ENCODE measurements around the gene FNBP1.
"Not testable (repeated sequence)": the region's sequence is repeated elsewhere in the genome, so short reads cannot be mapped to it uniquely, and the experiment has no call there.

Gene FNBP1

DNA sequence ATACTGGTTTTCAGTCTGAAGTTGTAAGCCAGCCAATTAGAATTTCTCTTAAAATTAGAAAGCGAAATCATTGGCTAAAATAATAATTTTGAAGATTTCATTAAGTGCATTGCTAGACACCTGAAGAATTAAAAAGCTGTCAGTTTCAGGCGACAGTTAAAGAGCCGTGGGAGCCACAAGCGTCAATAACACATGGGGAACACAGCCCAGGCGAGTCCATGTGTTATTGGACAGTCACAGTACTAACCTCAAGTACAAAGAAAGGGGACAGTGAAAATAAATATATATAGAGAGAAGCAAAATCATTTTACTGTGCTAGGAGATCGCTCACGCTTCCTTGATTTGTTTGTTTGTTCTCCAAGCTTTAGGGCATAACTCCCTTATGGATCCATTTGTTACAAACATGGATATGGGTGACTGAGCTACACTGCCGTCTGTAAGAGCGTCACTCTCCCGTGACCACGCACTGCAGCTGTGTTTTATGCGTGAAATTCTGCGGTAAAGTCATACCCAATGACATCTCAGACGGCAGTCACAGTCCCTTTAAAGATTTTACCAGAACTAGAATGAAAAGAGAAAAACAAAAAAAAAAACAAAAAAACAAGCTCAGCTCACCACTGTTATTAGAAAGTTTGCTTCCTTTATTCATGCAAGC lies 124.6 kb downstream of the FNBP1 start:
- no peak for DNase-seq (ENCODE audit: low read depth)

DNA sequence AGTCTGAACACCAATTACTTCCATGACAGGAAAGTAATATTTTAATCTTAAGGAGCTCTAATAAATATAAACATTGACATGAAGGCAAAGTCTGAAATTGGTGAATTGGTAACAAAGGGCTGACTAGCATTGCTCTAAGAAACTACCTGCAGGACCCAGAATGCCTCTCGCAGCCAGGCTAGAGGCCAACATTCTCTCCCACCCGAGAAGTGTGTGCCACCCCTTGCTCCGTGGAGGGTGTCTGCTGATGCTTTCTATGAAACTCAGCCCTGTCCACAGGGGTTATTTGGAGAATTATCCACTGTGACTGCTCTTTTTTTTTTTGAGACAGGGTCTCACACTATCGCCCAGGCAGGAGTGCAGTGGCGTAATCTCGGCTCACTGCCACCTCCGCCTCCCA lies 126.3 kb downstream of the FNBP1 start:
- no peak for DNase-seq (ENCODE audit: low read depth)

DNA sequence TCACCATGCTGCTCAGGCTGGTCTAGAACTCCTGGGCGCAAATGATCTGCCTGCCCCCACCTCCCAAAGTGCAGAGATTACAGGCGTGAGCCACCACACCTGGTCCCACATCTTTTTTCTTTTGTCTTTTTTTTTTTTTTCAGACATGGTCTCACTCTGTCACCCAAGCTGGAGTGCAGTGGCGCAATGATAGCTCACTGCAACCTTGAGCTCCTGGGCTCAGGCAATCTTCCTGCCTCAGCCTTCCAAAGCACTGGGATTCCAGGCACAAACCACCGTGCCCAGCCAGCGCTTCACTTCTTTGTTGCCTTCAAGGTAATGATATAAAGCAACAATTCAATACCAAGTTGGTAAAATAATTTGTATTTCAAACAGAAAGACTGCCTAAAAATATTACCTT lies 128.9 kb downstream of the FNBP1 start:
- DNase-seq (ENCODE audit: low read depth) = no peak

DNA sequence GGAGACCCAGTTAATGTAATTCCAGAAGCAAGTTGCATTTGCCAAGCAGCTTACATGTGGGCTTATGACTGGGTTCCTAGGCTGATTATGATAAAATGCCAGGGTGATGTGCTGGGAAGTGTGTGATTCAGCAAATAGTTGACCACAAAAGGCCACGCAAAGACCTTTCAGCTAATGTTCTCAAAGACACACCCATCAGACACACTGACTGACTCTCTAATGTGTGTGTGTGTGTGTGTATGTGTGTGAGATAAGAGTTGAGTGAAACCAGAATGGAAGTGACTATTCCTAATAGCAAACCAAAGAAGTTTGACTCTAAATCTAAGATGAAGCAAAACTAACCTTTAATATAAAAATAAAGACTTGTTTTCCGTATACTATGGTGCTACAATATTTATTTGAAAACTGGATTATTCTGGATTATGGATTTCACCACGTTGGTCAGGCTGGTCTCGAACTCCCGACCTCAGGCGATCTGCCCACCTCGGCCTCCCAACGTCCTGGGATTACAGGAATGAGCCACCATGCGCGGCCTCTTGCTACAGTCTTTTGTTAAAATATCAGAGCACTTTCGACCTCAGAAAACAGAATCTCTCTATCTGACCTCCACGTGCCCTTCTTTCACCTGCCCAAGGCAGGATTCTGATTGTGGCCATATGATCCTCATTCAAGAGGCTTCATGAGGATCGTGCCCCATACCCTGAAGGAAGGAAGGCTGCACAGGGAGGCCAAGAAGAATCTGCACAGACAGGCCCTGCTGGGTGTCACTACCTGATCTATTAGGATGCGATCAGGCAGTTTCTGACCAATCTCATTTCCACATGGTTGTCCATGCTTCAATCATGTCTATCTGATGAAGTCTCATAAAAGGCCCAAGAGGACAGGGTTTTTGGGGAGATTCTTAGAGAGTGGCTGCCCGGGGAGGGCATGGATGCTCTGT lies 132.1 kb downstream of the FNBP1 start:
- DNase-seq (ENCODE audit: low read depth) = peak; percentile 98

DNA sequence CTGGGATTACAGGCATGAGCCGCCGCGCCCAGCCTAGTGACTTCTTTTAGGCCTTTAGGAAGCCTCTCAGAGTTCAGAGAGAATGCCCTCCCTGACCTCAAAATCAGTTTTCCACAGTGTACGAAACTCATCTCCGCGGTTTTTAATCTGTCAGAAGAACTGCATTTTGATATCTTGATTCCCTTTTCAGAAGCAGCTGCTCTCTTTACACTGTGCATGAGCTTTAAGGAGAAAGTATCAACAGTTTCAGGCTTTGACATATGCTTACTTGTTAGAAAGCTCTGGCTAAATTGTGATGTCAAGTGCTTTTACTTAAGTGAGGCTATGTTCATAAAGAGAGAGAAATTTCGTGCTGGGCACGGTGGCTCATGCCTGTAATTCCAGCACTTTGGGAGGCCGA lies 133.1 kb downstream of the FNBP1 start:
- no peak for DNase-seq (ENCODE audit: low read depth)

DNA sequence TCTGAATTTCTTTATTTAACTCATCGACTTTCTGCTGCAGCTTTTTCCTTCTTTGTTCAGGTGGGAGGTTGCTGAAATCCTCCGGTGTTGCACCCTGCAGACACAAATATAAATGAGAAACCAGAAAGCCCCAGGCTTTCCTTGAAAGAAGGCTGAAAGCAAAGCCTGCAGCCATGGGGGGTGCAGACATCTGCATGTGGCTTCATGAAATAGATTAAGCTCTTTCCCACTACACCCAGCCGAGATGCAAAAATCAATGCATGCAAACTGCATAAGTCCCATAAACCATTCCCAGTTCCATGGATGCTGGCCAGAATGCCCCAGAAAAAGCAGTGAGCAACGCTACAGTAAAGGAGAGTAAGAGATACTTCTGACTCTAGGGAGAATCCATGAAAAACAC lies 134.1 kb downstream of the FNBP1 start:
- no peak for DNase-seq (ENCODE audit: low read depth)

DNA sequence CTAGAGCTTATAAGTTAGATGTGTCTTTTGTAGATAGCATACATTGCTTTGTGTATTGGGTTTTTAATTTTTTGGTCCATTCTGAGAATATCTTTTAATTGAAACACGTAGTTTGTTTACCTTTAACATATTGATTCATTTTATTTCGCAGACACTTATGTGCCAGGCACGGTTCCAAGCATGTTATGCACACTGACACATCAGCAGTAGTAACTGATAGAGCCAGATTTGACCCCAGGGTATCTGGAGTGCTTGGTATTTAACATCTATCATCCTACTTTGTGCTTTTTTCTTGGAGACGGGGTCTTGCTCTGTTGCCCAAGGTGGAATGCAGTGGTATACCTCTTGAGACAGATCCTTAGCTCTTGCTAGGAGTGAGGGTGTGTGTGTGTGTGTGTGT lies 135.8 kb downstream of the FNBP1 start:
- DNase-seq (ENCODE audit: low read depth) = no peak

DNA sequence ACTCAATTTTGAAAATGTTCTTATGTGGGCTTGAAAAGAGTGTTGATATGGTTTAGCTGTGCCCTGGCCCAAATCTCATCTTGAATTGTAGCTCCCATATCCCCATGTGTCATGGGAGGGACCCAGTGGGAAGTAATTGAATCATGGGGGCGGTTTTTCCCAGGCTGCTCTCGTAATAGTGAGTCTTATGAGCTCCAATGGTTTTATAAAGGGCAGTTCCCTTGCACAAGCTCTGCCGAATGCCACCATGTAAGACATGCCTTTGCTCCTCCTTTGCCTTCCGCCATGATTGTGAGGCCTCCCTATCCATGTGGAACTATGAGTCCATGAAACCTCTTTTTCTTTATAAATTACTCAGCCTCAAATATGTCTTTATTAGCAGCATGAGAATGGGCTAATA lies 136.7 kb downstream of the FNBP1 start:
- no peak for DNase-seq (ENCODE audit: low read depth)

DNA sequence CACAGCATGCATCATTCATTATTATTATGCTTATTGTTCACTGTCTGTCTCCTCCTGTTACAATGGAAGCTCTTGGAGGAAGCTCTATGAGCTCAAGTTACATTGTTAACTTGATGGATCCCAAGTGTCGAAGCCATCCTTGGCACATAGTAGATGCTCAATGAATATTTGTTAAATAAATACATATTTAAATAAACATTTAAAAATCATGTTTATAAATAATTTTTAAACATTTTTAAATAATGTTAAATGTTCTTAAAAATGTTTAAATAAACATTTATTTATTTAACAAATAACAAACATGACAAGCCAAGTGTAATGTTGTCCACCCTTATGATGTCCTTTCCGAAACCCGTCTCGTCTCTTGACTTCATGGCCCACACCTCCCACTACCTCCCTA lies 138.3 kb downstream of the FNBP1 start:
- no peak for DNase-seq (ENCODE audit: low read depth)

DNA sequence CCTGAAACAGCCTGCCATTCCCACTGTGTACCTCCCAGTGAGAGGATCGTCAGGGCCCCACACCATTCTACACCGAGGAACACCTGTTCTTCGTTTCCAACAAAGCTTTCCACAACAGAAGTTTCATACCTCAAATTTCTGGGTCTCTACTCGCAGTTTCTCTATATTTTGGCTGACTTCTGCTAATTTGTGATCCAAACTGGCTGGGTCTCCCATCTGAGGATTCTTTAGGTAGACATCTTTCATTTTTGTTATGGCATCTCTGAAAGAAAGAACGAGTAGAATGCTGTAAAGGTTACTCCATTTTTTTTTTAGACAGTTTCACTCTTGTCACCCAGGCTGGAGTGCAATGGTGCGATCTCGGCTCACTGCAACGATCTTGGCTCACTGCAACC lies 140.3 kb downstream of the FNBP1 start:
- DNase-seq (ENCODE audit: low read depth) = no peak

DNA sequence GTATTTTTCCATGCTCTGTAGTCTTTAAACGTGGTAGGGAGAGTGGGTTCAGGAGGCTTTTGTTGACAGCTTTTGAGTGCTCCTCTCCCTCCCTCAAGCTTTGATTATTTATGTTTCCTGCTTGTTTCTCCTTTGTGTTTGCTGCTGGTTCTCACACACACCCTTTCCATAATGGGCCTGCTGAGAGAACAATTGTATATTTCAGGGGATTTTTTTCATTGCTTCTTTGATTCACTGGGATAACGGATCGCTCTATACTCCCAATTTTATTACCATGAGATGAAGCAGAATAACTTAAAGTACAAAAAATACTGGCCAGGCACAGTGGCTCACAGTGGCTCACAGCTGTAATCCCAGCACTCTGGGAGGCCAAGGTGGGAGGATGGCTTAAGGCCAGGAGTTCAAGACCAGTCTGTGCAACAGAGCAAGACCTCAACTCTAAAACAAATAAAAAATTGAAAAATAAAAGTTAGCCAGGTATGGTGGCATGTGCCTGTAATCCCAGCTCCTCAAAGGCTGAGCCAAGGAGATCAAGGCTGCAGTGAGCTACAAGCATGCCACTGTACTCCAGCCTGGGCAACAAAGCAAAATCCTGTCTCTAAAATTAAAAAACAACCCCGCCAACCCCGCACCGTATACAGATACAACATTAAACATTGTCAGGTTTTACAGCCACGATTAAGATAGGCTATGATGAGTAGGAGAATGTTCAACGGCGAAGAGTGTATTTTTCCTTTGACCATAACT lies 140.8 kb downstream of the FNBP1 start:
- DNase-seq (ENCODE audit: low read depth) = no peak

DNA sequence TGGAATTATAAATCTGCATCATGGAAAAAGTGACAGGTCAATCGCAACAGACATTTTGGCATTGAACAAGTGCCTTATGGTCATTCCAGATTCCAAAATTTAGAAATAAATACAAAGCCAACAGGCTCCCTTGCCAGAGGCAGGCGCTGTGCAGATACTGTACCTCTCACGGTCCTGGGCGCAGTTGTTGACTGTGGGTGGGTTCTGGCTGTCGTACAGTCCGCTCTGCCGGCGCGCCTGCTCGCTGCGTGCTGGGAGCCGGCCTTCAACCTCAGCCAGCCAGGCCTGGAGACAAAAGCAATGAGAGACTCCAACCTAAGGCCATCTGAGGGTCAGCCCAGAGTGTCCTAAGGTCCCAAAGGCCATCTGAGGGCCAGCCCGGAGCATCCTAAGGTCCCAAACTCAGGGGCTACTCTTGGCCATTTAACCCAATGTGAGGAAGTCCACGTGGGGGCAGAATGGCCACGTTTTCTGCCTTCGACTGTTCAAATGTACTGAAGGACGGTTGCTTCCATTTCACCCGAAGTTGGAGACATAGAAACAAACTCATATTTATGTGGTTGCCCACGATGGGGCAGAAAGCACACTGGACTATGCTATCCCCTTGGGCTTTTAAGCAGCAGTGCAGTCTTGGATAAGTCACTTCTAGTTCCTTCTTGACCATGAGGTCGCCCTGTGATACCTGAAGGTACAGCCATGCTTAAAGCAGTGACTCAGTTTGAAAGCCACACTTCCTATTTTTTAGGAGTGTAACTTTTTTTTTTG lies 142.5 kb downstream of the FNBP1 start:
- no peak for DNase-seq (ENCODE audit: low read depth)

DNA sequence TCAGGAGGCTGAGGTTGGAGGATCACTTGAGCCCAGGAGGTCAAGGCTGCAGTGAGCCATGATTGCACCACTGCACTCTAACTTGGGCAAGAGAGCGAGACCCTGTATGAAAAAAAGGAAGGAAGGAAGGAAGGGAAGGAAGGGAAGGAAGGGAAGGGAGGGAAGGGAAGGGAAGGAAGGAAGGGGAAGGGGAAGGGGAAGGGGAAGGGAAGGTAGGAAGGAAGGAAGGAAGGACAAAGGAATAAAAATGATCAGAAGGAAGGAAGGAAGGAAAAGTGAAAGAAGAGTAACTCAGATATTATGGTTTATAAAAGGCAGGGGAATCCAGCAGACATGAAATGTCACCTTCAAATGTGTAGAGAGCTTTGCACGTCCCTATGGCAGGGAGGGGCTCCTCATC lies 143.4 kb downstream of the FNBP1 start:
- DNase-seq (ENCODE audit: low read depth) = no peak

DNA sequence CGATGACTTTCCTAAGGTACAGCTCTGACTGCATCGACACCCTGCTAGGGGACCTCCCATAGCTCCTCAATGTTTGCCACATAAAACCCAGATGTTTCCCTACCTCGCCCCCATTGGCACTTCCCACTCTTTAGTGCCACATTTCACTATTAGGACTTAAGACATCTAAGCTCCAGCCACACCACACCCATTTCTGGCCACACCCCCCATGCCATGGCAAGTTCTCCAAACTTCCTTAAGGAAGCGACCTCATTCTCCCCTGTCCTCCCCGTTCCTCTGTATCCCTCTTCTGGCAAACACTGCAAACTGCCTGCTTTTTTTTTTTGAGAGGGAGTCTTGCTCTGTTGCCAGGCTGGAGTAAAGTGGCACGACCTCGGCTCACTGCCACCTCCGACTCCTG lies 144.8 kb downstream of the FNBP1 start:
- no peak for DNase-seq (ENCODE audit: low read depth)

DNA sequence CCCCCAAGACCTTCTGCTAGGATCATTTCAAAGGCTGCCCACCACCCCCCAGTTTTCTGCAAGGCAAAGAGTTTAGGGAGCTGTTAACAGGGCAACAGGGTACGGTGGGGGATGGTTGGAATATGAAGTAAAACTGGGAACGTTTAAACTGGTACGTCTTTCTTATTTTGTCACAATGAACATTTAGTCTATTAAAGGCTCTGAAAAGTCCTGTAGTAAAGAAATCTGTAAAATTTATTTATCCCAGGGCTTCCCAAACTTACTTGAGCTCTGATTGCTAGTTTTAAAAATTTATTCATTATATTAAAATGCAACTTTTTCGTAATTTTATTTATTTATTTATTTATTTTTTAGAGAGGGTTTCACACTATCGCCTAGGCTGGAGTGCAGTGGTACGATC lies 145.7 kb downstream of the FNBP1 start:
- no peak for DNase-seq (ENCODE audit: low read depth)

DNA sequence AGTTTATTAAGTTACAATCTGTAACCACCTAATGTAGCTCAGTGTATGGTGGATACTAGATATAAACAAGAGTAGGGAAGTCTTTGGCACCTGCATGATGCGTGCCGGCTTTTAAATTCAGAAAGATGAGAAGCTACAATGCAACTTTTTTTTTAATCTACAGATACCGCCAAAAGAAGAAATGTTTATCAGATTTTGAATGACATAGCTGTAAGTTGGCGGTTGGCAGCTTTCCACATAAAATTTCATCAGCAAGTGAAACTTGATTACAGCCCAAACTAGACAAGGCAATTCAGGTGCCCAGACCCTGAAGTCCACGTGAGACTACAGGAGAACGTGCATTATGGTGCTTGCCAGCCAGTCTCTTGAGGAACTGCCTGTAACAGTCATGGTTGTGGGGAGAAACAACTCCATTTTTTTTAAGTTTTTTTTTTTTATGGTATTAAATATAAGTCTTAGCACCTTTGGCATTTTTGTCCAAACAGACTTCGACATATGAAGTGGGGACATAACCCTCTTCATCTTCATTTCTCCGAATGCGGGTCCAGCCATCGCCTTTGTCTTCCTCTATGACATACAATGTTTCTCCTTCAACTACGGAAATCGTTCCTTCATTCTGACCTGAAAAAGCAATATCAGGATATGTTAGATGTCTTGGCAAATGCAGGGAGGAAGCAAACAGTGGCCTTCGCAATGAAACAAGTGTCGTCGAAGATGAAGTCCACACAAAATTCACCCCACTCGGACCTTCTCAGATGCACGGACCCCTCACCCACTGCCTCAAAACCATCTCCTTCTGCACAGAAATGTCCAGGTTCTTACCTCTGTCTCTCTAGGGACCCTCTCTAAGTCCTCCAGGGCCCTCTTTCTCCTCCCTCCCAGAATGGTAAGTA lies 147.4 kb downstream of the FNBP1 start:
- DNase-seq (ENCODE audit: low read depth) = no peak

DNA sequence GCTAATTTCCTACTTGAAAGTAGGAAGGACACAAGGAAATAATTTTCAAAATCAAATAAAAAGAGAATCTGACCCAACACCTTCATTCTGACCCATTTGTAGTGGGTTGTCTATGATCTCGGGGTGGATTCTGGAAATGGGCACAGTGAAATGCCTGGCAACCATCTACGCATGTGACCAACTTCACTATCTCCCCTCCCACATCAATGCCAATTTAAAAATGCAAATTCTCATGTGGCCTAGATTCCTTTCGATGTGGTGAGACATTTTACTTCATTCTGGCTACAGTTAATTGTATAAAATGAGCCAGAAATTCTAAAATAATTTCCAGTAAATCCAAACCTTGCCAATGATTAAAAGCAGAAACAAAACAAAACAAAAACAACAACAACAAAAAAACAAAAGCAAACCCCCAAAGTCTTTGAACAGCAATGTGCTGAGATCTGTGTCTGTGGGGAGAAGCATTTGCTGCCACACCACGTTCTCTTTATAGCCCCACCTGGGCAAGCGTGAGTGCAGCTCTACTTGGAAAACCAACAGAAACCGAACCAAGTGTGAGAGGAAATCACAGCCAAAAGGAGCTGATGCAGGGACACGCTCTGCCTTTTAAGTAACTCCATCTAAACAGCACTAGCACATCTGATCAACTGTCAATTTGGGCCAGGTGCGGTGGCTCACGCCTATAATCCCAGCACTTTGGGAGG lies 148.7 kb downstream of the FNBP1 start:
- no peak for DNase-seq (ENCODE audit: low read depth)

DNA sequence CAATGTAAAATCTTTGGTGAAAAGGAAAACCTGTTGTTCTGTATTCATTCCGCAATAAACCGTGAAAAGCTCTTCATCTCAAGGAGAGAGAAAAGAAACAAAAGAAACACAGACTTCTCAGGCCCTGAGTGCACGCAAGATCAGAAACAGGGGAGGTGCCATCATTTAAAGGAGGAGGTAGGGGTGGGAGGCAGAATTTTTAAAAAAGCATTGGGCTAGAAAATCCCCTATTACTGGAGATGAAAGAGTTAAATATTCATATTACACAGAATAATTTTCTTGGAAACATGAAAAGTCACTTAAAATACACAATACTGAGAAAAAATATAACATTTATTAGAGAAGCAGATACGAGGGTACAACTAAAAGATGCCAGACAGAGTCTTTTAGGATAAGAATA lies 151.4 kb downstream of the FNBP1 start:
- DNase-seq (ENCODE audit: low read depth) = no peak

DNA sequence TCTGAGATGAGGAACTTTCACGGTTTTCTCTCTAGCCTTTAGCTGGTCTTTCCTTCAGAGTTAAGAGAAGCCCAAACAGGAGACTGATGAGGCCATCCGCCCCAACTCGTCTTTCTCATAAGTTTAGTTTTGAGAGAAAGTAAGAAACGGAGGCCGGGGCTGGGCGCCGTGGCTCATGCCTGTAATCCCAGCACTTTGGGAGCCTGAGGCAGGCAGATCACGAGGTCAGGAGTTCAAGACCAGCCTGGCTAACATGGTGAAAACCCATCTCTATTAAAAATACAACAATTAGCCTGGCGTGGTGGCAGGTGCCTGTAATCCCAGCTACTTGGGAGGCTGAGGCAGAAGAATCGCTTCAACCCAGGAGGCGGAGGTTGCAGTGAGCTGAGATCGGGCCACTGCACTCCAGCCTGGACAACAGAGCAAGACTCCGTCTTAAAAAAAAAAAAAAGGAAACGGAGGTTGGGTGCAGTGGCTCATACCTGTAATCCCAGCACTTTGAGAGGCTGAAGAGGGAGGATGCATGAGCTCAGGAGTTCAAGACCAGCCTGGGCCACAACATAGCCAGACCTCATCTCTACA lies 152.2 kb downstream of the FNBP1 start:
- not testable (repeated sequence) for DNase-seq (ENCODE audit: low read depth)
